ENCODE measurements around the gene LARP4.
"Not testable (repeated sequence)": the region's sequence is repeated elsewhere in the genome, so short reads cannot be mapped to it uniquely, and the experiment has no call there.

The LARP4 gene

DNA sequence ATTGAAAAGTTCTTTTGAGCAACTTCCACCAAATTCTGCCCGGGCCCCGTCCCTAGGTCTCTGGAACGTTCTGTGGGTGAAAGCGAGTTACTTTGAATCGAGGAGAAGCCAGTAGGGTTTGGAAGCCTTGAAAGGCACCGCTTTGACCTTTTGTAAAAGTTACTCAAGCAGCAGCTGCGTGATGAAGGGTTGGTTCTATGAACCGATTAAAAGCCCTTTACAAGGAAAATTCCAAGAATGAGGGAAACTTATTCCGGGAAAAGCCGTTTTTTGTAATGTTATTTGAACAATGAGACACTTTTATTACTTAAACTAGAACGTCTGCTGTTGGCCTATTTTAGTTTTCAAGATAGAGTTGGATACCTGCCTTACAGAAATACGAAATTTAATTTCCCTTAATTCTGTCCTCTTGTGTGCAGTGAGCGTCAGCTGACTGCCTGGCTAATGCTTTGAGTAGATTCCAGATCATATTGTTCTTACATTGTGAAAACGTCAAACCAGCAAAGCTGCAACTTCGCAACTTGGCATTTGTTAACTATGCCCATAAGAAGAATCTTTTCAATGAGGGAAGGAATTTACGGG, 906 bp downstream of the LARP4 start:
- Histone ChIP-seq H3K27ac (ENCODE audit: low read depth, low read length) (peak overlapping the region; percentile 97), H3K9me3 (ENCODE audit: control insufficient read depth, insufficient read depth, low read length) (no peaks in the 10 kb centered on the region), H3K36me3 (ENCODE audit: control insufficient read depth, insufficient read depth, low read length) (peaks cover 5% of the 10 kb centered on the region; the same call in 1 of the 2 replicates), H3K9ac (ENCODE audit: low read depth, low read length) (peak overlapping the region; percentile 88), H3K4me3 (ENCODE audit: low read depth, low read length) (peak overlapping the region; percentile 97), H3K27me3 (ENCODE audit: control insufficient read depth, insufficient read depth, low read length) (no peaks in the 10 kb centered on the region), H3K4me1 (ENCODE audit: control insufficient read depth, insufficient read depth, low read length) (peaks cover 12% of the 10 kb centered on the region)

- H3K4me1 ChIP-seq (ENCODE audit: control insufficient read depth, insufficient read depth, low read length): peaks cover 12% of the 10 kb centered on the region
- H3K36me3 ChIP-seq (ENCODE audit: control insufficient read depth, insufficient read depth, low read length): peaks cover 5% of the 10 kb centered on the region; the same call in 1 of the 2 replicates
- no peaks in the 10 kb centered on the region for H3K27me3 ChIP-seq (ENCODE audit: control insufficient read depth, insufficient read depth, low read length)
- peak overlapping the region; percentile 97 for H3K27ac ChIP-seq (ENCODE audit: low read depth, low read length)
- peak overlapping the region; percentile 97 for H3K4me3 ChIP-seq (ENCODE audit: low read depth, low read length)
- H3K9me3 ChIP-seq (ENCODE audit: control insufficient read depth, insufficient read depth, low read length): no peaks in the 10 kb centered on the region
- H3K9ac ChIP-seq (ENCODE audit: low read depth, low read length): peak overlapping the region; percentile 88; the same call in 1 of the 2 replicates
These were observed 1.7 kb downstream of the LARP4 start for GRCh38 chr12:50402264-50403000.

DNA sequence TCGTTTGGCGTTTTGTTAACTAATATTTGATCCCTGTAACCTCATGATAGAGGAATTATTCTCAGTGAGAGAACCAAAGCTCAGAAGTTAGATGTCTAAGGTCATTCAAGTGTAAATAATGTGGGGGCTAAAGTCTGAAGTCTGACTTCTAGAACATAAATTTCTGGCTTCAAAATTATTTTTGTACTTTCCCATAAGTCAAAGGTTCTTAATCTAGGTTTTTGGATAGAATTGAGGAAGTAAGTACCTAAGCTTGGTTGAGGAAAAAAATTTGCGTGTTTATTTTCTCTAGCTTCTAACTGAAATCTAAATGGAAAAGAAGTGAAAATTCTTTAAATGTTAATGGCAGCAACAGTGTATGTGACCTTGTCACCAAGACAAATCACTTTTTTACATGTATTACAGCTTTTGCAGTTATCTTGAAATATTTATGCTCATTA, 2.3 kb downstream of the LARP4 start:
- H3K9me3 ChIP-seq (ENCODE audit: control insufficient read depth, insufficient read depth, low read length): no peaks in the 10 kb centered on the region
- peak overlapping the region; percentile 97 for H3K4me3 ChIP-seq (ENCODE audit: low read depth, low read length)
- H3K4me1 ChIP-seq (ENCODE audit: control insufficient read depth, insufficient read depth, low read length): peaks cover 12% of the 10 kb centered on the region
- peaks cover 5% of the 10 kb centered on the region; the same call in 1 of the 2 replicates for H3K36me3 ChIP-seq (ENCODE audit: control insufficient read depth, insufficient read depth, low read length)
- no peaks in the 10 kb centered on the region for H3K27me3 ChIP-seq (ENCODE audit: control insufficient read depth, insufficient read depth, low read length)
- no peak overlapping the region for H3K27ac ChIP-seq (ENCODE audit: low read depth, low read length)
- no peak overlapping the region for H3K9ac ChIP-seq (ENCODE audit: low read depth, low read length)

DNA sequence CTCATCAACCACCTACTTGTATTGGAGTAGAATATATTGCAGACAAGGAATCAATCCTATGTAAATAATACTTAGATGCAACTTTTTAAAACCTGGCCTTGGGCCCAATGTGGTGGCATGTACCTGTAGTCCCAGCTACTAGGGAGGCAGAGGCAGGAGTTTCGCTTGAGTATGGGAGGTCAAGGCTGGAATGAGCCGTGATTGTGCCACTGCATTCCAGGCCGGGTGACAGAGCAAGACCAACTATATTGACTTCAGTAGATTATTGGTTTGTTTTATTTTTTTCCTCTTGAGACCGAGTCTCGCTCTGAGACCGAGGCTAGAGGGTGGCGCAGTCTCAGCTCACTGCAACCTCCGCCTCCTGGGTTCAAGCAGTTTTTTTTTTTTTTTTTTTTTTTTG, 3.6 kb downstream of the LARP4 start:
- peaks cover 8% of the 10 kb centered on the region; the same call in 1 of the 2 replicates for H3K36me3 ChIP-seq (ENCODE audit: control insufficient read depth, insufficient read depth, low read length)
- no peak overlapping the region for H3K4me3 ChIP-seq (ENCODE audit: low read depth, low read length)
- H3K4me1 ChIP-seq (ENCODE audit: control insufficient read depth, insufficient read depth, low read length): peaks cover 12% of the 10 kb centered on the region
- no peak overlapping the region for H3K27ac ChIP-seq (ENCODE audit: low read depth, low read length)
- H3K9ac ChIP-seq (ENCODE audit: low read depth, low read length): no peak overlapping the region
- no peaks in the 10 kb centered on the region for H3K27me3 ChIP-seq (ENCODE audit: control insufficient read depth, insufficient read depth, low read length)
- no peaks in the 10 kb centered on the region for H3K9me3 ChIP-seq (ENCODE audit: control insufficient read depth, insufficient read depth, low read length)

DNA sequence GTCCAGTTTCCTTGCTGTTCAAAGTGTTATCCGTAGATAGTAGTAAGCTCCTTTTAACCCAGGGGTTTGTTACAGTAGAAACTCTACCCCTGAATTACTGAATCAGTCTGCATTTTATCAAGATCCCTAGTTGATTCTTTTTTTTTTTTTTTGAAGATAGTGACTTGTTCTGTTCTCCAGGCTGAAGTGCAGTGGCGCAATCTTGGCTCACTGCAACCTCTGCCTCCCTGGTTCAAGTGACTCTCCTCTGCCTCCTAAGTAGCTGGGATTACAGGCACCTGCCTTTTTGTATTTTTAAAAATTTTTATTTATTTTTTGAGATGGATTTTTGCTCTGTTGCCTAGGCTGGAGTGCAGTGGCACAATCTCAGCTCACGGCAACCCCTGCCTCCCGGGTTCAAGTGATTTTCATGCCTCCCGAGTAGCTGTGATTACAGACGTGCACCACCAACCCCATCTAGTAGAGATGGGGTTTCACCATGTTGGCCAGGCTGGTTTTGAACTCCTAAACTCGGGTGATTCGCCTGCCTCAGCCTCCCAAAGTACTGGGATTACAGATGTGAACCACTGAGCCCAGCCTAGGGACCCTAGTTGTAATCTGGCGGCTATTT, 10.5 kb downstream of the LARP4 start:
- no peaks in the 10 kb centered on the region for H3K4me1 ChIP-seq (ENCODE audit: control insufficient read depth, insufficient read depth, low read length)
- H3K9me3 ChIP-seq (ENCODE audit: control insufficient read depth, insufficient read depth, low read length): no peaks in the 10 kb centered on the region
- H3K27me3 ChIP-seq (ENCODE audit: control insufficient read depth, insufficient read depth, low read length): no peaks in the 10 kb centered on the region
- no peak overlapping the region for H3K27ac ChIP-seq (ENCODE audit: low read depth, low read length)
- H3K36me3 ChIP-seq (ENCODE audit: control insufficient read depth, insufficient read depth, low read length): peaks cover 22% of the 10 kb centered on the region
- no peak overlapping the region for H3K4me3 ChIP-seq (ENCODE audit: low read depth, low read length)
- no peak overlapping the region for H3K9ac ChIP-seq (ENCODE audit: low read depth, low read length)

- Histone ChIP-seq H3K27me3 (ENCODE audit: control insufficient read depth, insufficient read depth, low read length) (no peaks in the 10 kb centered on the region), H3K36me3 (ENCODE audit: control insufficient read depth, insufficient read depth, low read length) (peaks cover 33% of the 10 kb centered on the region), H3K9me3 (ENCODE audit: control insufficient read depth, insufficient read depth, low read length) (no peaks in the 10 kb centered on the region), H3K4me1 (ENCODE audit: control insufficient read depth, insufficient read depth, low read length) (no peaks in the 10 kb centered on the region), H3K27ac (ENCODE audit: low read depth, low read length) (no peak overlapping the region), H3K4me3 (ENCODE audit: low read depth, low read length) (no peak overlapping the region), H3K9ac (ENCODE audit: low read depth, low read length) (no peak overlapping the region)
These were observed 15.3 kb downstream of the LARP4 start for GRCh38 chr12:50415899-50416479.

DNA sequence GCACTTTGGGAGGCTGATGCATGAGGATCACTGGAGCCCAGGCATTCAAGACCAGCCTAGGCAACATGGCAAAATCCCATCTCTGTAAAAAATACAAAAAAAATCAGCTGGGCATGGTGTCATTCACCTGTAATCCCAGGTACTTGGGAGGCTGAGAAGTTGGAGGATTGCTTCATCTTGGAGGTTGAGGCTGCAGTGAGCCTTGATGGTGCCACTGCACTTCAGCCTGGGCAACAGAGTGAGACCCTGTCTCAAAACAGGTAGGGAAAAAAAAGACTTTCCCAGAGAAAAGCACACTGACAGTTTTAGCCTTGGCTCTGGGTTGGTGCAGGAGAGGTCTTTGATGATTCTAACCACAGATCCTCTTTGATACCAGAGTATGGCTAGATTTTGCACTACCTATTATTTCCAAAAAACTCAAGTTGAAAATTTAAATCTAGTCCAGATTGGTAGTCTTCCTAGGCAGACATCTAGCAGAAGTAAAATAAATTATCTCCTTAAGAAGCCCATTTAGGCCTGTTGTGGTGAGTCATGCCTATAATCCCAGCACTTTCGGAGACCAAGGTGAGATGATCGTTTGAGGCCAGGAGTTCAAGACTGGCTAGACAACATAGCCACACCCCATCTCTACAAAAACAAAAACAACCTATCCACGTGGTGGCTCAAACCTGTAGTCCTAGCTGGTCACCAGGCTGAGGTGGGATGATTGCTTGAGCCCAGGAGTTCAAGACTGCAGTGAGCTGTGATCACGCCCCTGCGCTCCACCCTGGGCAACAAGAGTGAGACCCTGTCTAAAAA, 18.6 kb downstream of the LARP4 start:
- H3K27ac ChIP-seq (ENCODE audit: low read depth, low read length): no peak overlapping the region
- H3K36me3 ChIP-seq (ENCODE audit: control insufficient read depth, insufficient read depth, low read length): peaks cover 30% of the 10 kb centered on the region
- H3K4me3 ChIP-seq (ENCODE audit: low read depth, low read length): no peak overlapping the region
- H3K27me3 ChIP-seq (ENCODE audit: control insufficient read depth, insufficient read depth, low read length): no peaks in the 10 kb centered on the region
- no peaks in the 10 kb centered on the region for H3K4me1 ChIP-seq (ENCODE audit: control insufficient read depth, insufficient read depth, low read length)
- no peak overlapping the region for H3K9ac ChIP-seq (ENCODE audit: low read depth, low read length)
- no peaks in the 10 kb centered on the region for H3K9me3 ChIP-seq (ENCODE audit: control insufficient read depth, insufficient read depth, low read length)

DNA sequence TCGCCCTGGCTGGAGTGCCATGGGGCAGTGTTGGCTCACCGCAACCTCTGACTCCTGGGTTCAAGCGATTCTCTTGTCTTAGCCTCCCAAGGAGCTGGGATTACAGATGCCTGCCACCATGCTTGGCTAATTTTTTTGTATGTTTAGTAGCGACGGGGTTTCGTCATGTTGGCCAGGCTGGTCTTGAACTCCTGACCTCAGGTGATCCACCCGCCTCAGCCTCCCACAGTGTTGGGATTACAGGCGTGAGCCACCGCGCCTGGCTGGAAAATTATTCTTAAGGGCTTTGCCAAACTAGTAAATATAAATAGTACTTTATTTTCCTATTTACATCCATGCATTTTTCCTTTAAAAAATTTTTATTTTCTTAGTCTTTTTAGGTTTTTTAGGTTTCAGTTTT, 22.2 kb downstream of the LARP4 start:
- not testable (repeated sequence) for H3K9ac ChIP-seq (ENCODE audit: low read depth, low read length)
- H3K36me3 ChIP-seq (ENCODE audit: control insufficient read depth, insufficient read depth, low read length): peaks cover 19% of the 10 kb centered on the region

GRCh38 chr12:50423342-50423741, 22.7 kb downstream of the LARP4 start:
- H3K27me3 ChIP-seq (ENCODE audit: control insufficient read depth, insufficient read depth, low read length); H3K4me3 ChIP-seq (ENCODE audit: low read depth, low read length); H3K9me3 ChIP-seq (ENCODE audit: control insufficient read depth, insufficient read depth, low read length); H3K27ac ChIP-seq (ENCODE audit: low read depth, low read length); H3K9ac ChIP-seq (ENCODE audit: low read depth, low read length): not testable (repeated sequence)
- Histone ChIP-seq H3K4me1 (ENCODE audit: control insufficient read depth, insufficient read depth, low read length) (peaks cover 12% of the 10 kb centered on the region), H3K36me3 (ENCODE audit: control insufficient read depth, insufficient read depth, low read length) (peaks cover 24% of the 10 kb centered on the region)

More for the DNA sequence above, 22.2 kb downstream of the LARP4 start:
- H3K4me1 ChIP-seq (ENCODE audit: control insufficient read depth, insufficient read depth, low read length): peaks cover 12% of the 10 kb centered on the region
- not testable (repeated sequence) for H3K27me3 ChIP-seq (ENCODE audit: control insufficient read depth, insufficient read depth, low read length); H3K4me3 ChIP-seq (ENCODE audit: low read depth, low read length); H3K27ac ChIP-seq (ENCODE audit: low read depth, low read length); H3K9me3 ChIP-seq (ENCODE audit: control insufficient read depth, insufficient read depth, low read length)

- H3K27ac ChIP-seq (ENCODE audit: low read depth, low read length): peak overlapping the region; percentile 39
- H3K9me3 ChIP-seq (ENCODE audit: control insufficient read depth, insufficient read depth, low read length): no peaks in the 10 kb centered on the region
- H3K9ac ChIP-seq (ENCODE audit: low read depth, low read length): no peak overlapping the region
- no peak overlapping the region for H3K4me3 ChIP-seq (ENCODE audit: low read depth, low read length)
- no peaks in the 10 kb centered on the region for H3K27me3 ChIP-seq (ENCODE audit: control insufficient read depth, insufficient read depth, low read length)
- peaks cover 12% of the 10 kb centered on the region for H3K4me1 ChIP-seq (ENCODE audit: control insufficient read depth, insufficient read depth, low read length)
- H3K36me3 ChIP-seq (ENCODE audit: control insufficient read depth, insufficient read depth, low read length): peaks cover 43% of the 10 kb centered on the region
These were observed 25.0 kb downstream of the LARP4 start for GRCh38 chr12:50425589-50426258.
